ENCODE results near the gene ANO3.

GRCh38 chr11:26676641-26677040 is 344.7 kb downstream of the ANO3 start:
- TF ChIP-seq CTCF (conservative IDR thresholded peaks at IDR 0.05; ENCODE audit: low read depth in 2 of 2), result no peak
- TF ChIP-seq EZH2 (IDR thresholded peaks at IDR 0.05; ENCODE audit: low read depth, unreplicated experiment), result no peak
- TF ChIP-seq POLR2AphosphoS5 (IDR thresholded peaks at IDR 0.05; ENCODE audit: low read depth), result no peak
- TF ChIP-seq, protein P1, sequence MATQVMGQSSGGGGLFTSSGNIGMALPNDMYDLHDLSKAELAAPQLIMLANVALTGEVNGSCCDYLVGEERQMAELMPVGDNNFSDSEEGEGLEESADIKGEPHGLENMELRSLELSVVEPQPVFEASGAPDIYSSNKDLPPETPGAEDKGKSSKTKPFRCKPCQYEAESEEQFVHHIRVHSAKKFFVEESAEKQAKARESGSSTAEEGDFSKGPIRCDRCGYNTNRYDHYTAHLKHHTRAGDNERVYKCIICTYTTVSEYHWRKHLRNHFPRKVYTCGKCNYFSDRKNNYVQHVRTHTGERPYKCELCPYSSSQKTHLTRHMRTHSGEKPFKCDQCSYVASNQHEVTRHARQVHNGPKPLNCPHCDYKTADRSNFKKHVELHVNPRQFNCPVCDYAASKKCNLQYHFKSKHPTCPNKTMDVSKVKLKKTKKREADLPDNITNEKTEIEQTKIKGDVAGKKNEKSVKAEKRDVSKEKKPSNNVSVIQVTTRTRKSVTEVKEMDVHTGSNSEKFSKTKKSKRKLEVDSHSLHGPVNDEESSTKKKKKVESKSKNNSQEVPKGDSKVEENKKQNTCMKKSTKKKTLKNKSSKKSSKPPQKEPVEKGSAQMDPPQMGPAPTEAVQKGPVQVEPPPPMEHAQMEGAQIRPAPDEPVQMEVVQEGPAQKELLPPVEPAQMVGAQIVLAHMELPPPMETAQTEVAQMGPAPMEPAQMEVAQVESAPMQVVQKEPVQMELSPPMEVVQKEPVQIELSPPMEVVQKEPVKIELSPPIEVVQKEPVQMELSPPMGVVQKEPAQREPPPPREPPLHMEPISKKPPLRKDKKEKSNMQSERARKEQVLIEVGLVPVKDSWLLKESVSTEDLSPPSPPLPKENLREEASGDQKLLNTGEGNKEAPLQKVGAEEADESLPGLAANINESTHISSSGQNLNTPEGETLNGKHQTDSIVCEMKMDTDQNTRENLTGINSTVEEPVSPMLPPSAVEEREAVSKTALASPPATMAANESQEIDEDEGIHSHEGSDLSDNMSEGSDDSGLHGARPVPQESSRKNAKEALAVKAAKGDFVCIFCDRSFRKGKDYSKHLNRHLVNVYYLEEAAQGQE (IDR thresholded peaks at IDR 0.05; ENCODE audit: unreplicated experiment), result no peak
- no peak for TF ChIP-seq CREB1 (CRISPR knock-in tag; IDR thresholded peaks at IDR 0.05; ENCODE audit: low read depth)
- no peak for TF ChIP-seq ETS1 (IDR thresholded peaks at IDR 0.05)
- no peak for TF ChIP-seq JUNB (IDR thresholded peaks at IDR 0.05; ENCODE audit: unreplicated experiment)
- no peak for TF ChIP-seq EZH2phosphoT487 (IDR thresholded peaks at IDR 0.05; ENCODE audit: unreplicated experiment)
- no peak for TF ChIP-seq NANOG (IDR thresholded peaks at IDR 0.05; ENCODE audit: borderline replicate concordance)
- no peak for TF ChIP-seq ZNF331 (CRISPR knock-in tag; IDR thresholded peaks at IDR 0.05; ENCODE audit: low read depth)
- TF ChIP-seq STAT1 (IDR thresholded peaks at IDR 0.05; ENCODE audit: unreplicated experiment), result no peak
- TF ChIP-seq ZNF462 (CRISPR knock-in tag; IDR thresholded peaks at IDR 0.05), result no peak
- no peak for TF ChIP-seq ZNF114 (CRISPR knock-in tag; IDR thresholded peaks at IDR 0.05)

Measured in GM23338 (cell line).